HCT116 (cell line): ENCODE measurements around the gene TMEM205.

Experiments used
- ATF3 ChIP-seq: IDR thresholded peaks from 2 replicates; pipeline ENCODE4 v1.6.1; 2012
- CEBPB ChIP-seq: IDR thresholded peaks from 2 replicates; pipeline ENCODE4 v1.6.1; 2012; ENCODE audit warnings: low read depth
- EZH2 ChIP-seq: fragments of 200-600 bp; sonication (generic); IDR thresholded peaks from 2 replicates; pipeline ENCODE4 v1.6.1; 2017; ENCODE audit warnings: antibody characterized with exemption, mixed run types
- JUND ChIP-seq: IDR thresholded peaks from 2 replicates; pipeline ENCODE4 v1.6.1; 2012
- MAX ChIP-seq: IDR thresholded peaks from 2 replicates; pipeline ENCODE4 v1.6.1; 2012
- POLR2A ChIP-seq: IDR thresholded peaks from 2 replicates; pipeline ENCODE4 v1.7.0; 2011; ENCODE audit warnings: borderline replicate concordance; ENCODE audit not compliant: insufficient read depth, insufficient read length; ENCODE audit errors: extremely low read depth
- POLR2AphosphoS5 ChIP-seq: IDR thresholded peaks from 2 replicates; pipeline ENCODE4 v1.6.1; 2011; ENCODE audit warnings: mild to moderate bottlenecking, low read depth, low read length, moderate library complexity
- SP1 ChIP-seq: IDR thresholded peaks from 2 replicates; pipeline ENCODE4 v1.6.1; 2012; ENCODE audit warnings: low read depth
- YY1 ChIP-seq: IDR thresholded peaks from 2 replicates; pipeline ENCODE4 v1.6.1; 2011; ENCODE audit warnings: low read length, low read depth, moderate library complexity, mild to moderate bottlenecking; ENCODE audit not compliant: insufficient replicate concordance; ENCODE audit errors: extremely low read depth
- ZNF274 ChIP-seq: fragments of 200-500 bp; sonication (Bioruptor generic); IDR thresholded peaks from 2 replicates; pipeline ENCODE4 v1.6.1; 2014; ENCODE audit warnings: mild to moderate bottlenecking, low read depth, low read length, inconsistent platforms
- TF ChIP-seq, protein P1 (sequence below), 3 experiments: fragments of 200-600 bp in 1 of 3; sonication (generic) in 1 of 3; IDR thresholded peaks in 2 of 3; conservative IDR thresholded peaks in 1 of 3; 2 replicates each; pipeline ENCODE4 v1.5.1; 2012 to 2017; ENCODE audit warnings: low read depth in 2 of 3, low read length in 2 of 3, antibody characterized with exemption in 1 of 3, borderline replicate concordance in 1 of 3, control low read depth in 1 of 3, mild to moderate bottlenecking in 1 of 3, mixed read lengths in 1 of 3, mixed run types in 1 of 3, moderate library complexity in 1 of 3; ENCODE audit not compliant: insufficient read depth in 1 of 3

DNA sequence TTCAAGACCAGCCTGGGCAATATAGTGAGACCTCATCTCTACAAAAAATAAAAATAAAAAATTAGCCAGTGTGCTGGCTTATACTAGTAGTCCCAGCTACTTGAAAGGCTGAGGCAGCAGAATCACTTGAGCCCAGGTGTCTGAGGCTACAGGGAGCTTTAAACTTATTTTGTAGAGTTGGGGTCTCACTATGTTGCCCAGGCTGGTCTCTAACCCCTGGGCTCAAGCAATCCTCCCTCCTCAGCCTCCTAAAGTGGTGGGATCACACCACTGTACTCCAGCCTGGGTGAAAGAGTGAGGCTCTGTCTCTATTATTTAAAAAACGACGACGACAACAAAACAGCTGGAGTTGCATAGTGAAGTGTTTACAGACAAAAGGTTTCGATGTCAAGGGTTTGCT, 14.6 kb downstream of the TMEM205 start:
- TF ChIP-seq, protein P1, sequence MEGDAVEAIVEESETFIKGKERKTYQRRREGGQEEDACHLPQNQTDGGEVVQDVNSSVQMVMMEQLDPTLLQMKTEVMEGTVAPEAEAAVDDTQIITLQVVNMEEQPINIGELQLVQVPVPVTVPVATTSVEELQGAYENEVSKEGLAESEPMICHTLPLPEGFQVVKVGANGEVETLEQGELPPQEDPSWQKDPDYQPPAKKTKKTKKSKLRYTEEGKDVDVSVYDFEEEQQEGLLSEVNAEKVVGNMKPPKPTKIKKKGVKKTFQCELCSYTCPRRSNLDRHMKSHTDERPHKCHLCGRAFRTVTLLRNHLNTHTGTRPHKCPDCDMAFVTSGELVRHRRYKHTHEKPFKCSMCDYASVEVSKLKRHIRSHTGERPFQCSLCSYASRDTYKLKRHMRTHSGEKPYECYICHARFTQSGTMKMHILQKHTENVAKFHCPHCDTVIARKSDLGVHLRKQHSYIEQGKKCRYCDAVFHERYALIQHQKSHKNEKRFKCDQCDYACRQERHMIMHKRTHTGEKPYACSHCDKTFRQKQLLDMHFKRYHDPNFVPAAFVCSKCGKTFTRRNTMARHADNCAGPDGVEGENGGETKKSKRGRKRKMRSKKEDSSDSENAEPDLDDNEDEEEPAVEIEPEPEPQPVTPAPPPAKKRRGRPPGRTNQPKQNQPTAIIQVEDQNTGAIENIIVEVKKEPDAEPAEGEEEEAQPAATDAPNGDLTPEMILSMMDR (IDR thresholded peaks at IDR 0.05 in 2 of 3, conservative IDR thresholded peaks at IDR 0.05 in 1 of 3; ENCODE audit: borderline replicate concordance in 1 of 3, insufficient read depth in 1 of 3, low read depth in 2 of 3, low read length in 2 of 3): no peak
- TF ChIP-seq ATF3 (no peak), YY1 (no peak), POLR2A (no peak), POLR2AphosphoS5 (no peak), EZH2 (no peak), CEBPB (no peak), MAX (no peak), JUND (no peak), ZNF274 (no peak), SP1 (no peak)
